Sigmoid colon (tissue), 4 donors: ENCODE results near the gene KRT16.
A peak's percentile ranks its signal among the peaks of the same experiment; 100 is the strongest.

Experiments
- POLR2A ChIP-seq, 2 donors: fragments of 450-650 bp; IDR thresholded peaks; one replicate each; pipeline ENCODE4 v1.6.1; 2016; ENCODE audit warnings: antibody characterized with exemption in 2 of 2, mild to moderate bottlenecking in 2 of 2, moderate library complexity in 2 of 2
- POLR2AphosphoS5 ChIP-seq, 4 donors: sonication (generic); formaldehyde crosslinking; IDR thresholded peaks; one replicate each; pipeline ENCODE4 v1.6.1; 2017; ENCODE audit warnings: antibody characterized with exemption in 4 of 4

GRCh38 chr17:41648411-41649195 is 36.0 kb upstream of the KRT16 start:
- TF ChIP-seq POLR2AphosphoS5 (IDR thresholded peaks at IDR 0.05) (peak in 3 of 4 donors; percentile 11 to 53 (median 11)), POLR2A (IDR thresholded peaks at IDR 0.05) (no peak)
